ENCODE data around the gene ARHGEF28. TPM values are rescaled to one million over a fixed set of nuclear protein-coding genes. Genes with fewer than 3 reads are reported as not detected.
A peak's percentile ranks its signal among the peaks of the same experiment; 100 is the strongest.

ARHGEF28 gene
- total and polyA plus RNA-seq, 8 donors = 14.9 to 36.2 (median 24.6) TPM

DNA sequence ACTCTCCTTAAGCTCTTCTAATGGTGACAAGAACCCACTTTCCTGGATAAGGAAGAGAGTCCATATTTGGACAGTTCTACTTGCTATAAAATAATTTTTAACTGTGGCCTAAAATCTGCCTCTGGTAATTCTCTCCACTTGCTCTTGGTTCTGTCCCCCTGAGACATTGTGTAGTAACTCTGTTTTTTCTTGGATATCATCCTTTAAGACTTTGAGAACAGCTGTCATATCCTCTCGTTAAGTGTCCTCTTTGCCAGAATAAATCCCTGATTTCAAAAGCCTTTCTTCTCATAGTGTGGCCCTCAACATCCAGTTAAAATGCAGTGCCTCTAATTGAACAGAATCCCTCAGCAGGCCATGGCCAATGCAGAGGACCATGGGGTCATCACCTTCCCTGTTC lies 101.5 kb downstream of the ARHGEF28 start:
- WGBS, 2 donors = 60 to 76% methylated on average over 1 of the region's 1 CpG
- no peak for DNase-seq
- H3K27ac ChIP-seq = peak overlapping the region in 1 of 4 donors; percentile 62

DNA sequence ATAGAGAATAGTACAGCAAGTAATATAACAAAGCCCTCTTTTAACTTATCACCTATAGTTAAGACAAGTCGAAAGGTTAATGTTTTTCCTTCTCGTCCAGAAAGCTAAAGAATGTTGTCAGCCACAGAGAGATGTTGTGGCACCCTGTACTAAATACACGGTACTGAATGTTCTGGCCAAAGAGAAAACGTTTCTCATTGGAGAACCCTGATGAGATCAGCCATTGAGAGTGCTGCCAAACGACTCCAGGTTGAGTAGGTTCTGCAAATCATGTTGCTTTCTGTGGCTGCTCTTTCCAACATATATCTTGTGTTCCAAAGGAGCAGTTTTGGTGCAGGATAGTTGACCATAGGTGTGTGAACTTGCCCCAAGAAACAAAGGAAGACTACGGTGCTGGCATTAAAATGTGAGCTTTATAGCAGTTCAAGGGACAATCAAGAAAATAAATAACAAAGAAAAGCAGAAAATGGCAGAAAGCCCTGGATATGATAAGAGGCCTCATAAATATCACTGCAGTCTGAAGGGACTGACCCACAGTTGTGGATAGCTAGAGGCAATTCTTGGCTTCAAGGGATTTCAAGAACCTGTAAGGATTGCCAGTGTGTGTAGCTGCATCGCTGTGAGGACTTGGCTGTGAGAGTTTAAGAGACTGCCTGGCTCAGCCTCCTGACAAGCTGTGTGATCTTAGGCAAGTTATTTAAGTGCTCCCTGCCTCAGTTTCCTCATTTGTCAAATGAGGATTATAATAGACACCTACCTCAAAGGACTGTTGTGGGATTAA lies 102.7 kb downstream of the ARHGEF28 start:
- TF ChIP-seq, protein P1, sequence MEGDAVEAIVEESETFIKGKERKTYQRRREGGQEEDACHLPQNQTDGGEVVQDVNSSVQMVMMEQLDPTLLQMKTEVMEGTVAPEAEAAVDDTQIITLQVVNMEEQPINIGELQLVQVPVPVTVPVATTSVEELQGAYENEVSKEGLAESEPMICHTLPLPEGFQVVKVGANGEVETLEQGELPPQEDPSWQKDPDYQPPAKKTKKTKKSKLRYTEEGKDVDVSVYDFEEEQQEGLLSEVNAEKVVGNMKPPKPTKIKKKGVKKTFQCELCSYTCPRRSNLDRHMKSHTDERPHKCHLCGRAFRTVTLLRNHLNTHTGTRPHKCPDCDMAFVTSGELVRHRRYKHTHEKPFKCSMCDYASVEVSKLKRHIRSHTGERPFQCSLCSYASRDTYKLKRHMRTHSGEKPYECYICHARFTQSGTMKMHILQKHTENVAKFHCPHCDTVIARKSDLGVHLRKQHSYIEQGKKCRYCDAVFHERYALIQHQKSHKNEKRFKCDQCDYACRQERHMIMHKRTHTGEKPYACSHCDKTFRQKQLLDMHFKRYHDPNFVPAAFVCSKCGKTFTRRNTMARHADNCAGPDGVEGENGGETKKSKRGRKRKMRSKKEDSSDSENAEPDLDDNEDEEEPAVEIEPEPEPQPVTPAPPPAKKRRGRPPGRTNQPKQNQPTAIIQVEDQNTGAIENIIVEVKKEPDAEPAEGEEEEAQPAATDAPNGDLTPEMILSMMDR (IDR thresholded peaks at IDR 0.05) = no peak
- Histone ChIP-seq H3K4me3 (no peak overlapping the region), H3K27ac (peak overlapping the region; percentile 62 to 67 (median 64)), H3K4me1 (peaks cover 37 to 57% (median 48%) of the 10 kb centered on the region in 3 donors), H3K27me3 (no peaks in the 10 kb centered on the region), H3K36me3 (no peaks in the 10 kb centered on the region), H3K9me3 (no peaks in the 10 kb centered on the region)
- peak in 4 of 6 donors; percentile 23 to 50 (median 39) for DNase-seq
- WGBS, 2 donors = 21 to 22% methylated on average over 7 of the region's 7 CpGs
- intact Hi-C loops (cut with DNase I) = no loop called here
- peak; percentile 78 to 92 (median 86) for ATAC-seq
- FAIRE-seq = no peak

More for the DNA sequence above, 101.5 kb downstream of the ARHGEF28 start:
- H3K4me1 ChIP-seq = peaks cover 37 to 57% (median 48%) of the 10 kb centered on the region in 3 donors
- intact Hi-C loops (cut with DNase I) = no loop called here
- TF ChIP-seq, protein P1 (IDR thresholded peaks at IDR 0.05) = no peak
- ATAC-seq (no peak), FAIRE-seq (no peak)
- no peaks in the 10 kb centered on the region for H3K27me3 ChIP-seq
- no peak overlapping the region for H3K4me3 ChIP-seq
- no peaks in the 10 kb centered on the region for H3K9me3 ChIP-seq
- H3K36me3 ChIP-seq = no peaks in the 10 kb centered on the region

DNA sequence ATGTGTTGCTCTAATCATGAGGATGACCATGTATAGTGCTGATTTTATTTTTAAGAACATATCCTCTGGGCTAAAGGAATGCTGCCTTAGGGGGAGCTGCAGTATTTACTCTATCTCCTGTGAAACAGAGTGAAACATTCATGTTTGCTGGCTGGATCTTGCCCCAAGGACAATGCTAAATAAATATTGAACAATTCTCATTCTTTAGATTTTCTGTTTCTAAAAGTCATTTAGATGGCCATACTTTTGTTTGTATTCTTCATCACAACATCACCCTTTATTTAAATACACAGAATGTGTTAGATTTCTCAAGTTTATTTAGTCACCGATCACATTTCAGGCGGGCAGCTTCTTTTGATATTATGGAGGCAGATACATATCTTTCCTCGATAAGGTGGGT lies 103.3 kb downstream of the ARHGEF28 start:
- Histone ChIP-seq H3K9me3 (no peaks in the 10 kb centered on the region), H3K36me3 (no peaks in the 10 kb centered on the region), H3K4me3 (no peak overlapping the region), H3K4me1 (peaks cover 37 to 57% (median 48%) of the 10 kb centered on the region in 3 donors), H3K27ac (peak overlapping the region in 3 of 4 donors; percentile 62 to 67 (median 62)), H3K27me3 (no peaks in the 10 kb centered on the region)
- FAIRE-seq (no peak), DNase-seq (peak in 1 of 6 donors; percentile 28), ATAC-seq (peak; percentile 67 to 82 (median 75))
- intact Hi-C loops (cut with DNase I) = no loop called here
- WGBS, 2 donors = 33% methylated on average over 3 of the region's 3 CpGs
- TF ChIP-seq, protein P1 (IDR thresholded peaks at IDR 0.05) = no peak

DNA sequence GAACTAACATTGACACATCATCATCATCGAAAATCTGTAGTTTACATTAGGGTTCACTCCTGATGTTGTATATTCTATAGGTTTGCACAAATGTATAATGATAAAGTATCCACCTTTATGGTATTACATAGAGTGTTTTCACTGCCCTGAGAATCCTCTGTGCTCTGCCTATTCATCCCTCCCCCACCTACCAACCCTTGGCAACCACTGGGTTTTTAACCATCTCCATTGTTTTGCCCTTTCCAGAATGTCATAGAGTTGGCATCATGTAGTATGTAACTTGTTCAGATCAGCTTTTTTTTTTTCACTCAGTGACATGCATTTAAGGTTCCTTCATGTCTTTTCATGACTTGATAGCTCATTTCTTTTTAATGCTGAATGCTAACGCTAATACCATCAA lies 106.0 kb downstream of the ARHGEF28 start:
- FAIRE-seq = no peak
- Histone ChIP-seq H3K9me3 (no peaks in the 10 kb centered on the region), H3K4me3 (no peak overlapping the region), H3K4me1 (peaks cover 28 to 40% (median 29%) of the 10 kb centered on the region in 3 donors), H3K36me3 (no peaks in the 10 kb centered on the region), H3K27me3 (no peaks in the 10 kb centered on the region), H3K27ac (no peak overlapping the region)
- TF ChIP-seq, protein P1 (IDR thresholded peaks at IDR 0.05) = no peak
- WGBS, 2 donors = 92 to 98% methylated on average over 2 of the region's 2 CpGs
- no peak for DNase-seq
- ATAC-seq = no peak
- intact Hi-C loops (cut with DNase I) = no loop called here

DNA sequence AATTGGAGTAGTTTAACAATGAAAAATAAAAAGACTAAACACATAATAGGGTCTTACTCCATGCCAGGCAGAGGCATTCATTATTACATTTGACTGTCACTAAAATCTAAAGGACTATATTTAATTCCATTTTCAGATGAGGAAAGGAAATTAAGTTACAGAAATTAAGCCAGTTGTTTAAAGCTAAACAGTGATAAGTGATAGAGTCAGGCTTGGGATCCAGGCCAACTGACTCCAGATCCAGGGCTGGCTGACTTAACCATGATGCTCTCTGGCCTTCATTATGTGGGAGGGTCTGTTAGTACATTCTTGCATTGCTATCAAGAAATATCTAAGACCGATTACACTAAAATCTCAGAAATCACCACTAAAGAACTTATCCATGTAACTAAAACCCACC lies 107.2 kb downstream of the ARHGEF28 start:
- TF ChIP-seq, protein P1 (IDR thresholded peaks at IDR 0.05) = no peak
- Histone ChIP-seq H3K4me1 (peaks cover 16 to 28% (median 19%) of the 10 kb centered on the region in 3 donors), H3K36me3 (no peaks in the 10 kb centered on the region), H3K4me3 (no peak overlapping the region), H3K9me3 (no peaks in the 10 kb centered on the region), H3K27me3 (no peaks in the 10 kb centered on the region), H3K27ac (no peak overlapping the region)
- ATAC-seq = no peak
- DNase-seq = peak in 1 of 6 donors; percentile 23
- FAIRE-seq = no peak
- 52 to 60% methylated on average over 1 of the region's 1 CpG for WGBS, 2 donors
- intact Hi-C loops (cut with DNase I) = no loop called here

All from pancreas (tissue), 10 donors.